Retinal pigment epithelial cell (primary cell): ENCODE results near the gene PKNOX2.

Source experiments
- DNase-seq: peaks from one replicate; pipeline ENCODE4 v3.0.0-alpha.2; 2010; ENCODE audit warnings: low read depth
- H3K4me3 ChIP-seq: 2 replicates; pipeline ENCODE4 v1.5.1; 2011; ENCODE audit warnings: mild to moderate bottlenecking, low read length, control low read depth, moderate library complexity
- CTCF ChIP-seq: conservative IDR thresholded peaks from 2 replicates; pipeline ENCODE4 v1.5.1; 2011; ENCODE audit warnings: low read depth, low read length, control low read depth, inconsistent platforms

Gene PKNOX2

GRCh38 chr11:125375146-125375545, 210.6 kb downstream of the PKNOX2 start:
- peak; percentile 42 for DNase-seq
- no peak overlapping the region for H3K4me3 ChIP-seq
- TF ChIP-seq CTCF = no peak

- no peak overlapping the region for H3K4me3 ChIP-seq
- peak; percentile 55 for DNase-seq
- TF ChIP-seq CTCF = peak; percentile 6
These were observed 211.6 kb downstream of the PKNOX2 start for GRCh38 chr11:125376117-125376516.

GRCh38 chr11:125376856-125377255, 212.3 kb downstream of the PKNOX2 start:
- no peak for TF ChIP-seq CTCF
- no peak for DNase-seq
- no peak overlapping the region for H3K4me3 ChIP-seq

GRCh38 chr11:125378083-125378482, 213.5 kb downstream of the PKNOX2 start:
- TF ChIP-seq CTCF = no peak
- no peak for DNase-seq

GRCh38 chr11:125378571-125378970, 214.0 kb downstream of the PKNOX2 start:
- no peak for DNase-seq
- no peak overlapping the region for H3K4me3 ChIP-seq
- TF ChIP-seq CTCF = no peak

More at GRCh38 chr11:125378083-125378482, 213.5 kb downstream of the PKNOX2 start:
- no peak overlapping the region for H3K4me3 ChIP-seq

GRCh38 chr11:125379565-125379964, 215.0 kb downstream of the PKNOX2 start:
- no peak overlapping the region for H3K4me3 ChIP-seq
- DNase-seq = no peak
- TF ChIP-seq CTCF = no peak

GRCh38 chr11:125379981-125380380, 215.4 kb downstream of the PKNOX2 start:
- DNase-seq = no peak
- TF ChIP-seq CTCF = no peak
- H3K4me3 ChIP-seq = no peak overlapping the region
